ENCODE measurements around the gene GUCY1A1. TPM values are rescaled to one million over a fixed set of nuclear protein-coding genes. Genes with fewer than 3 reads are reported as not detected.

GUCY1A1 gene
- total RNA-seq, 1 experiment from 2014 or later = 3.1 TPM

- DNase-seq (ENCODE audit: low spot score) = no peak
These were observed 8.0 kb upstream of the GUCY1A1 start for GRCh38 chr4:155658681-155659064.

GRCh38 chr4:155659176-155659575 is 7.5 kb upstream of the GUCY1A1 start:
- no peak for DNase-seq (ENCODE audit: low spot score)

DNA sequence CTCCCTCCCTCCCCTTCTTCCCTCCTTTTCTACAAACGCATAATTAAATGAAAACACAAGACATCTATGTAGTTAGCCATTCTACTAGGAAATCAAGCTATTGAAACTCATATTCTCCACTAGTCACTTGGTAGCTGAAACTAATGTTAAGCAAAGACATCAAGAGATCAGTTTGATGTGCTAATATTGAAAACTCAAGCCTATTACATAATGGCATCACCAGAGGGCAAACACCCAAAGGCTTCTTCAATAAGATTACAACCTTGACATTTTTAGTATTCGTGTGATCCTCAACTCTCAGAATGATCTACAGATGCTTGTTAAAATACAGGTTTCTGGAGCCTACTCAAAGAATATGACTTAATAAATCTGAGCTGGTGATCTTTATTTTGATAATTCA is 6.2 kb upstream of the GUCY1A1 start:
- DNase-seq (ENCODE audit: low spot score) = no peak

DNA sequence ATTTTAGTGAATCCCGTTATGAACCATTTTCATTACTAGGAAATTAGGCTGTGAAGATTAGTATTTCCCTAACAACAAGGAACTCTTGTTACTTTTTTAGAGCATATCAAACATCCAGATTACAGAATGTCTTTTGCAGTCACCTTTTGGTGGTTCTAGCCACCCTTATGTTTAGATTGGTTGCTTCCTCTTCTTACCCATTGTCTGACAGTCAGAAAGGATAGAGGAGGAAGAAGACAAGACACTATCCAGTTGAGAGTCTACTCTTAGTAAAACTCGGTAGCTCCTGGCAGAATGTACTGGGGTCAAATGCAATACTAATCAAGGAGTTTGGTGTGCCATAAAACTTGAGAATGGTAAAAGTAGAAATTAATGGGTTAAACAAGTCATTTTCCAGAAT is 1.6 kb upstream of the GUCY1A1 start:
- DNase-seq (ENCODE audit: low spot score) = no peak

DNA sequence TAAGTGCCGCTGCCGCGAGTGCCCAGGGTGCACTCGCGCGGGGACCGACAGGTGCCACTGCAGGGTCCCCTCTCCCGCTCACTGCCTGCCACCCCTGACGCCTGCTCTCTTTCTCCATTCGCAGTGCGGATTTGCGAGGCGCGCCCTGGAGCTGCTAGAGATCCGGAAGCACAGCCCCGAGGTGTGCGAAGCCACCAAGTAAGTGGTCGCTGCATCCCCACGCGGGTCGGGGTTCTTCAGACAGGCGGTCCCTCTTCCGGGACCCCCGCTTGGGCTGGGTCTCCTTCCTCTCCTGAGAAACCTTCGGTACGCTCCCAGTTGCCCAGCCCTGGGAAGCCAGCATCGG is 547 bp downstream of the GUCY1A1 start:
- DNase-seq (ENCODE audit: low spot score) = no peak

DNA sequence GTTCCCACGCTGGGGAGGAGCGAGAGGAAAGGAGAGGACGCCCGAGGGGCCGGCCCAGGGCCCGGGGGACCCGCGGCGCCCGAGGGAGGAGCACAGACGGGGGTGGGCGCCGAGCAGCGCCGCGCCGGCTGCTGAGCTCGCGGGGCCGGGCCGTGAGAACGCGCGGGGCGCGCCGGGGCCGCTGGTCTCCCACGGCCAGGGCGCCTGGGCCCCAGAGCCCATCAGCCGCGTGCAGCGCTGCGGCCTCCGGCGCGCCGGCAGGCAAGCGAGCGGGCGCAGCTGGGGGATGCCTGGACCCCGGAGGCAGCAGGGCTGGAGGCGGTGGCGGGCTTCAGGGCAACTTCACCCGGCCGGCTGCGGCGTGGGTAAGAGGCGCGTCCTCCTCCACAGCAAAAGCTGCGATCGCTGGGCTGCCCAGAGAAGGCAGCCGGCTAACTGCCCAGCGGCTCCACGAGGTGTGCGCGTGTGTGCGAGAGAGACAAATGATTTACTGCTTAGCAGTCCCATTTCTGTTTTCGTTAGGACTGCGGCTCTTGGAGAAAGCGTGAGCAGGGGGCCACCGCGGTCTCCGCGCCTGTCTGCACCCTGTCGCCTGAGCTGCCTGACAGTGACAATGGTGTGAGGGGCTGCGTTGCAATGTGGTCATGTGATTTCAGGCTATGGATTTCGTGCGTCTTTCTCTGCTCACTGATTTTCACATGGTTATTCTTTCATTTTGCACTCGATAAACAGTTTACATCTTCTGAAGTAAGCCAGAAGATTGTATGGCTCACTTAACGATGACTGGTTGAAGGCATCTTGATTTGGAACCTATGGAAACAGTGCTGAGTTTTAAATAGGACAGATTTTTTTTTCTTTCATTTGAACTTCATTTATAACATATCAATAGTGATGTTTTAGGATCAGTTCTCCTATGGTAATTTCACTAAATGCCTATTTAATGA is 1.2 kb downstream of the GUCY1A1 start:
- peak; percentile 10 for DNase-seq (ENCODE audit: low spot score)

- DNase-seq (ENCODE audit: low spot score) = no peak
These were observed 2.1 kb downstream of the GUCY1A1 start for GRCh38 chr4:155668707-155669220.

DNA sequence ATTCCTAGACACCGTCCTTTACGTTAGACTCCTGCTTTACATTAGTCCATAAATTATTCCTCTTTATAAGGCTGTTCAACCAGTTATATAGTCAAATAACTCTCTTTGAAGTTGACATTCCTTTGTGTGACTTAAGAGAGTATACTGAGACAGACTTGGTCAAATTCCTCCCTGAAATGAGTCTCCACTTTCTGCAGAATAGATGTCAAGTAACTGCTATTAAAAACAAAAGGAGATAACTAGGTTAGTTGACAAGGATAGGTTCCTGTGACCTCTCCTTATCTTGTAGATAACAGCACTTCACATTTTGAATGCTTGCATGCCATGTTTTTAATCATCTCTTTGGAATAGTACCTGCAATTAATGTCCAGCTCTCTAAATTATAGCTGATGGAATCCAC is 5.7 kb downstream of the GUCY1A1 start:
- DNase-seq (ENCODE audit: low spot score) = no peak

GRCh38 chr4:155673453-155673979 is 6.9 kb downstream of the GUCY1A1 start:
- no peak for DNase-seq (ENCODE audit: low spot score)

DNA sequence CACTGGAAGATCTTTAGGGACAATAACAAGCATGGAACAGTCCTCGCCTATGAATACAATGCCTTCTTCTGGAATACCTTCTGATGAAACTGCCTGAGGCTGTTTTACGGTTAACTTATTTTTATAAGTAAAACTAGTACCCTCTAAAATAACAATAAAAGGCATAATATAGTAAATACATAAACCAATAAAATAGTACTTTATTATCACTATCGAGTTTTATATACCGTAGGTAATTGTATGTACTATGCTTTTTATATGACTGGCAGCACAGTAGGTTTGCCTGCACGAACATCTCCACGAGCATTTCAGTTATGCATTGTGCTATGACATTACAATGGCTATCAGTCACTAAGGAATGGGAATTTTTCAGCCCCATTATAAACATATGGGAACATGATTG is 8.0 kb downstream of the GUCY1A1 start:
- DNase-seq (ENCODE audit: low spot score) = no peak

- no peak for DNase-seq (ENCODE audit: low spot score)
These were observed 9.2 kb downstream of the GUCY1A1 start for GRCh38 chr4:155675709-155676429.

- DNase-seq (ENCODE audit: low spot score) = no peak
These were observed 9.8 kb downstream of the GUCY1A1 start for GRCh38 chr4:155676430-155676825.

DNA sequence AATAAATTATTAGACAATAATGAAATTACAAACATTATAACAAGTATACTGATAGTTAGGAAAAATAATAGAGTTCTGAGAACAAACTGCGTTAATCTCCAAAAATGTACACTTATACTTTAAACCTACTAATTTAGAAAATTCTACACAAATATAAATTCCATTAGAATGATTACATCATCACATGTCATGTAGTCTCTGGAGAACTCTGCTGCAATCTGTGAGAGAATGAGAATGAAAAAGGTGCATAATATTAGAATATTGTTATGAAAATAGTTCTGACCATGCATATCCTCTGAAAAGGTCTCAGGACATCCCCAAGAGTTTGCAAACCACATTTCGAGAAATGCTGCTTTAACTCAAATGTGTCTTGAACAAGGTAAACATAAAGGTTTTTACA is 11.4 kb downstream of the GUCY1A1 start:
- DNase-seq (ENCODE audit: low spot score) = no peak

GRCh38 chr4:155679343-155679742 is 12.7 kb downstream of the GUCY1A1 start:
- peak; percentile 81 for DNase-seq (ENCODE audit: low spot score)

- DNase-seq (ENCODE audit: low spot score) = no peak
These were observed 15.2 kb downstream of the GUCY1A1 start for GRCh38 chr4:155681886-155682285.

- DNase-seq (ENCODE audit: low spot score) = no peak
These were observed 17.8 kb downstream of the GUCY1A1 start for GRCh38 chr4:155684423-155684822.

DNA sequence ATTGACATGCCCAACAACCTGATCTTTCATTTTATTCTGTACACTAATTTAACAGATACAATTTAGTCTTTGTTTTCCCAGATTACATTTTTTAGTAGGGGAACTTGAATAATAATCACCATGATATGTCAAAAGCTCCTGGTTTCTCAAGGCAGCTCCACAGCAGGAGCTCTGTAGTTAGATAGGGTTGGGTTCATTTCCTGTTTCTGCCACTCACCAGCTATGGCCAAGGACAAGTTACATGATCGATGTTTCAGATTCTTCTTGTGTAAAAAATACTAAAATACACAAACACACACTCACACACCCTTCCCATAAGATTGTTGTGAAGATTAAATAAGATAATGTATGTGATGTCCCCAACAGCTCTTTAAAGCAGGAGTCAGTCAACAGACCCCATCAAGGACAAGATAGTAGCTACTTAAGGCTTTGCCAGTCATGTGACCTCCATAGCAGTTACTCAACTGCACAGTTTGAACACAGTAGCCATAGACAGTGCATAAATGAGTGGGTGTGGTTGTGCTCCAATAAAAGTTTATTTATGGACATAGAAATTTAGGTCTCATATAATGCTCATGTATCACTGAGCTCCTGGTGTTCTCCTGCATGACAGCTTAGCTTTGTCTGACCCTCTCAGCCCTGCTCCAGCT is 18.4 kb downstream of the GUCY1A1 start:
- DNase-seq (ENCODE audit: low spot score) = no peak

- DNase-seq (ENCODE audit: low spot score) = no peak
These were observed 20.8 kb downstream of the GUCY1A1 start for GRCh38 chr4:155687380-155687982.

DNA sequence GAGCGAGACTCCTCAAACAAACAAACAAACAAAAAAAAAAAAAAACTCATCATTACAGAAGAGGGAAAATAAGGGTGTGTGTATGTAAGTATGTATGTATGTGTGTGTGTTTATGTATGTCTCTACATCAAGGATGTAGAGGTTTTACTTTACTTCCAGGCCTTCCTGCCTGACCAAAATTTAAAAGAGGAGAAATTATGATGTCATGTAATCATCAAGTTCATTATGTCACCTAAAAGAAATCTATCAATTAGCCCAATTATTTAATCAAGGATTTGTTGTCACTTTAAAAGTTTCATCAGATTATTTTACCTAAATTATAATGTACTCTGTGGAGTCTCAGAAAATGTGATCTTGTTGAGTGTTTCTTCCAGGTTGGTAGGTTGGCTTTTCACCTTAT is 21.6 kb downstream of the GUCY1A1 start:
- no peak for DNase-seq (ENCODE audit: low spot score)

DNA sequence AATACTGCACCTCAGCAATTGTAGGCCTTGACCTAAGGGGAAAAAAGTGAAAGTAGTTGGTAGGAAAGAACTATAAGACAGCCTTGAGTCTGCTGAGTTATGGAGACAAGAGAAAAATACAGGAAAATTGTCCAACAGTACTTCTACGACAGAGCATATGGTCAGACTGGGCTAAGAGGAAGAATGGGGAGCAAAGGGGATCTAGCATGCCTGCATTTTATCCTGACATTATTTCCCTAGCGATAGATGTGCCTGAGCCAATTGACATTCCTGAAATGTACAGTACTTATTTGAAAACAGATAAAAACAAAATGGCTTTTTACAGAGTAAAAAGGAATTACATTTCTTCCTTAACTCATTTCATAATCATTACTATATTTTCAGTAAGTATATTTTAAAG is 22.2 kb downstream of the GUCY1A1 start:
- DNase-seq (ENCODE audit: low spot score) = no peak

DNA sequence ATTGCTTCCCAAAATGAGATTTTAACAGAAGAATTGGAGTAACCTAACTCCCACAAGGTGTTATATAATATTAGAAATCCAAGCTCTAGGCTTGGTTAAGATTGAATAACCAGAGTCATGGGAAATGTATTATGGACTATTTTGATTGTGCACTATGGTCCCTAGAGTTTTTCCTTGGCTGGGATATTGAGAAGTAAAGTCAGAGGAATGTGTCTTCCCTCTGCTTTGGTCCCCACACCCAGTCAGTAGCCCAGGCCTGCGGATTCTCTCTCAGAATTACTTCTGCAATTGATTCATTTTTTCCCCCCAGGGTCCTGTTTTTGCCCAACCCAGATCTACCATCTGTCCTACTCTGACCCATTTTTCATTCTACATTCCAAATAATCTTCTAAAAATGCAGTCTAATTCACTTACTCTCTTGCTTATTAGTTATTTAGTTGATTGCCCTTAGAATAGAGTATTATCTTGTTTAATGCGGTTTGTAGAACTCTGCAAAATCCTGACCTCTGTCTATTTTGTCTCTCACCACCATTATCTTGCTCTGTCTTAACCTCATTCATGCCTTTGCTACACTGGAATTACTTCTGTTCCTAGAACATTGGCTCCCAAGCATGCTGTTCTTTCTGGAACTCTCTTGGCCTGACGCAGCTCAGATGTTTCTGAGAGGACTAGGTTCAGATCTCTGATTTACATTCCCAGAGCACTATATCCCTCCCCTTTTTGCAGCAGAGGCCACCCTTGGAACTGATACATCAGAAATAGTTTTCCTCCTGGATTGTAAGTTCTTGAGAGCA is 23.6 kb downstream of the GUCY1A1 start:
- no peak for DNase-seq (ENCODE audit: low spot score)

All from H4 (cell line).